NCI-H2107 treated with DMSO at 0.1 percent for 48 hours (cell line): ENCODE results near the gene FCHSD2.

Experiments used
- DNase-seq: peaks from one replicate; lab custom pipeline; 2025; ENCODE audit not compliant: unreplicated experiment; lab: John Stamatoyannopoulos, UW

The FCHSD2 gene

DNA sequence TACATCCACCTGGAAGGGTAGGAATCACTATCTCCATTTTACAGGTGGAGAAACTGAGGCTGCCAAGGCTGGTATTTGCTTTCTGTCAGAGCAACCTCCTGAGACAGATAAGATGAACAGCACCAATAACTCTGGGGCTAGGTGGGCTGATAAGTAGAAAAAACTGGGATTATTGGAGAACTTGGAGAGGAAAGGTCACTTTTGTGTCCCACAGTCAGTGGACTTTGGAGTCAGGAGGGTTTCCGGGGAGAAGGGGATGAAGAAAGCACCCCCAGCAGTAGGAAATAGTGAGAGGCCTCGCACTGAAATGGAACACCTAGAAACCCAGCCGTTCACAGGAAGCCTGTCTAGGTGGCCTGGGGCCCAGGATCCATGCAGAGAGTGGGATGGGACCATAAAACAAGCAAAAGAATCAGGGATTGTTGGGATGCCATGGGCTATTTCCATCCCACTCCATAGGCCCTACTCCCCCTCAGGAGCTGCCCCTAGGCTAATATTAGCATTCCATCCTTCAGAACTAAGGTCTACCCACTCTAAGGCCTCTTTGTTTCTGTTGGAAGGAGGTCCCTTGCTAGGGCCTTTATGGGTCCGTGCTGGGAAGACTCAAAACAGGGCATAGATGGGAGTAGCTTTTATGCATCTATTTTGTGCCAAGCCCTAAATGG is 31.0 kb upstream of the FCHSD2 start:
- no peak for DNase-seq

- no peak for DNase-seq
Observed at GRCh38 chr11:73171436-73172161, 29.5 kb upstream of the FCHSD2 start.

DNA sequence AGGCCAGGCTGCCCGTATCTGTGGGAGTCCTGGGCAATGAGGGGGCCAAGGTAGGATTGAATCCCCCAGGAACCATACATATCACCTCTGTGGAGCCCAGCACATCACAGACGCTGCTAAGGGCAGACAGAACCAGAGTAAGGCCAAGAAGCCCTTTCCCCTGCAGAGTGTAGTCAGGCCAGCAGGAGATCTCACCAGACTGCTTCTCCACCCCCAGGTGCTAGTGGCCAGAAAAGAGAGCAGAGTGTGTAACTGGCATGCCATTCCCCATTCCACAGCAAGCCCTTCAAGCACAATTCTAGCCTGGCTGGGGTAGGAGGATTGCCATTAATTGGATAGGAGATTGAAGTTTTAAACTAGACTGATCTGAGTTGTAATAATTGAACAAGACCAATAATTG is 28.0 kb upstream of the FCHSD2 start:
- no peak for DNase-seq

DNA sequence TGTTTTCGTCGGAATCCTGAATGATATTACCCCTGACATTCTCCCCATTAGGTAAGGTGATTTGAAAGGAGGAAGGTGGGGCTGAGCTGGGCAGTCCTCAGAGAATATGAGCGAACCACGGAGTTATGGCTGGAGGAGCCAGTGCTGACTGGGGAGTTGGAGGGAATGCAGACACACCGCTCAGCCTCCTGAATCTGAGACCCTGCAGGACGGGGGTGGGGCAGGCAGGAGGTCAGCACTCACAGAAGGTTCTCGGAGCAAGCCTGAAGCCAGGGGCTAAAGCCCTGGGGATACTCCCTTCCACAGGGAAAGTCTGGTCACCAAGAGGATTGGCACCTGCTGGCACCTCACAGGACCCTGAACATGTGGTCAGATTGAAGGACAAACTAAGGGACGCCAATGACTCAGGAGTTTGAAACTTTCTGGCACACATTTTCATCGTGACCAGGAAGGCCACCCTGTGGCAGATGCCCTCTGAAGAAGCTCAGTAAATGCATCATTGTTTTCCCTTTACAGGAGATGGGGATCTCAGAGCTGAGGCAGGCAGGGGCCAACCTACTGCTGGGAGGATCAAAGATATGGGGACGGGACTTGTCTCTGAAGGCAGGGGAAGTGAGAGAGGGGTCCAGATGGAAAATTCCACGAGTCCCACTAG is 26.9 kb upstream of the FCHSD2 start:
- no peak for DNase-seq

DNA sequence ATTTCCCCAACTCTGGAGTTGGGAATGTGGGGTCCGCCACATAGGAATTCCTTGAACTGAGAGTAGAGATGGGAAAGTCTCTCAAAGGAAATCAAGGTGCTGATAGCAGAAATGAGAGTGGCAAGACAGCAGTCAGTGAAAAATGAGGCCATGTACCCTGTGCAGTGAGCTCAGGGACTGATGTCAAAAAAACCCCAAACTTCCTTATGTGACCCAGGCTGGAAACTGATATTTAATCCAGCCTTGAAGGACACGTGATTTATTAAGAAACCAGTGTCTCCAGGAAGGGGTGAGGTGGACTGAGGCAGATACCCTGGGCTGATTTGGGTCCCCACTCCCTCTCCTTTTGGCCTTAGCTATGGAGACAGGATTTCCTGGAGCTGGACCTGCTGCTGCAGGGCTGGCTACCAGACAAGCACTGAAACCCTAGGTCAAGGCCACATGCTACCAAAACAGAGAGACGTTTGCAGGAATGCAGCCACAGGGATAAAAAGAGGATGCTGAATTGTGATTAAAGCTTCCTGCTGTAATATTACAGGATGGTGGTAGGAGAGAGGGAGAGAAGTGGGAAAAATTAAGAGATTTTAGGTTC is 25.3 kb upstream of the FCHSD2 start:
- no peak for DNase-seq

DNA sequence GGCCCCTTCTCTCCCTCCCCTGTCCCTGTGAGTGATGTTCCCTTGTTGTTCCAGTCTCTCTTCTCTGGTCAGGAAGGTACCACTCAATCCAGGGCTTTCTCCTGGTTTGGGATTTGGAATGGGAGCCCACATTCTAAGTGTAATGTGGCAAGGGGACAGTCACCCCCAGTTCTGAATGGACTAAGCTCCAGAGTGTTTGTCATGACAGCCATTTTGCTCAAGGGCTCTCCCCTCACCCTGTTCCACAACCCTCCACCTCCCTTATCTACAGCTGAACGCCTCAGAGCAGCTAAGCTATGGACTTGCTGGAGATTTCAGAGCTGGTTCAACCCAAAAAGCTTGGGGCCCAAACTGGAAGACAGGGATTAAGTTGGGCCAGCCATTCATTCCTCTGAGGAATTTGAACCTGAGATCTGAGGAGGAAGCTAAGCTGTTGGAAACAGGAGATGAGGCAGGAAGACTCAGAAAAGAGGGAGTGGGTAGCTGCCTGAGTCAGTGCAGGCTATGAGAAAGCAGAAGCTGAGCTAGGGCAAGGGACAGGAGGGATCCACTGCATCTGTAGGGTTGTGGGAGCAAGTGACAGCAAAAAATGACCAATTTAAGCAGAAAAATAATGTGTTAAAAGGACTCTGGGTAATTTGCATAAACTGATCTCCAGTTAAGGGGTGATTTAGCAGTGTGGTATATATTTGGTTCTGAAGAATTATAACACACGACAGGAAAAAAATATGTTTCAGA is 22.9 kb upstream of the FCHSD2 start:
- DNase-seq, result no peak

DNA sequence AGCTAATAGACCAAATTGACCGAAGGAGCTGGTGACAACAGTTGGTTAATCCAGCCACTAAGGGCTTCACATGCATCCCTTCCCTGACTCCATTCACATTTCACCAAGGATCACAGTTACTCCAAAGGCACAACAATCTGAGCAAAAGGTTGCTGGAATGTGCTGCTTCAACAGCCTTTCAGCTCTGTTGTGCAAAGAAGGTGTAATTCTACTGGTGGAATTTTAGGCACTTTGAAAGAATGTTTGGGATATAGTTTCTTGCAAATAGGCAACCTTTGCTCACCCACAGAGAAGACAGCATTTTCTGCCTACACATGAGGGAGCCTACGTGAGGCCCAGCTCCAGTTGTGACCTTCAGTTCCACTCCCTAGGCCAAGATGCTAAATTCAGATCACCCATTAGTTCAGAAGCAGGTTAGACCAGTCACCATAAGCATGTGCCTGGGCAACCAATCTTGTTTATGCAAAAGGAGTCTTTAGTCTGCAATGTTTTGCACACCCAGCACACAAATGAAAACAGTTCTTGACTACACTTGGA is 21.6 kb upstream of the FCHSD2 start:
- DNase-seq, result no peak

GRCh38 chr11:73162196-73162740 is 20.1 kb upstream of the FCHSD2 start:
- DNase-seq, result no peak

GRCh38 chr11:73160005-73160760 is 18.1 kb upstream of the FCHSD2 start:
- DNase-seq, result no peak

DNA sequence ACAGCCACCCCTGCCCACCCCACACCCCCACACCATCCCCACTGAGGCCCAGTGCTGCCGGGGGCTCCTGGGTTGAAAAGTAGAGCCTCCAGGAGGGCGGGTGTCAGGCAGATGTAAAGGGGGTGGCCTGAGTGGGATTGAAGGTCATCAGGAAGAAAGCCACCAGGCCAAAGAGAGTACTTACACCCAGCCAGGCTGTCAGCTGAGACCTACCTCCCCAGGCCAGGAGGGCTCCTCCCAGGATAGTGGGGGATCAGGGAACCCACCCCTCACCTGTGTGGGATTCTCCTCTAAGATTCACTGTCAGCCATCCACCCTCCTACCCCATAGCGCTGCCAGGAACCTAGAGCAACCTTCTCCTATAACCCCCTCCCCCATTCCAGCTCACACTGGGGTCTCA is 17.2 kb upstream of the FCHSD2 start:
- no peak for DNase-seq

GRCh38 chr11:73158356-73159051 is 16.4 kb upstream of the FCHSD2 start:
- DNase-seq, result no peak

- DNase-seq, result no peak
Observed at GRCh38 chr11:73157101-73158010, 15.2 kb upstream of the FCHSD2 start.

- no peak for DNase-seq
Observed at GRCh38 chr11:73156686-73157085, 14.6 kb upstream of the FCHSD2 start.

DNA sequence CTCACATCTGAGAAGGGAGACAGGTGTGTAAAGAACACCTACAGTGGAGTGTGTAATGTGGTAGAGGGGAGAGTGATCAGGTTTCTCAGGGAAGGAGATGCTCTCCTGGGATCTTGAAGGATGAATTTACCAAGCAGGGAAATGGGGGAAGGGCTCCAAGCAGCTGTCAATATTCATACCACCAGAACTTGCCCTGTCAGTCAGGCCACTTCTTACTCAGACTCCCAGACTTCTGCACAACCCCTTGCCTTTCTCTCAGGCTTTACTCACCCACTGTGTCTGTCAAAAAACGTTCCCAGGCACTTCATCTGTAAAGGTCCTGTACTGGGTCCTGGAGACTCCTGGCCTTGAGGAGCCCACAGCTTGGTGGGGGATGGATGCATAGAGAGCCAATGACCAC is 14.0 kb upstream of the FCHSD2 start:
- DNase-seq, result no peak

DNA sequence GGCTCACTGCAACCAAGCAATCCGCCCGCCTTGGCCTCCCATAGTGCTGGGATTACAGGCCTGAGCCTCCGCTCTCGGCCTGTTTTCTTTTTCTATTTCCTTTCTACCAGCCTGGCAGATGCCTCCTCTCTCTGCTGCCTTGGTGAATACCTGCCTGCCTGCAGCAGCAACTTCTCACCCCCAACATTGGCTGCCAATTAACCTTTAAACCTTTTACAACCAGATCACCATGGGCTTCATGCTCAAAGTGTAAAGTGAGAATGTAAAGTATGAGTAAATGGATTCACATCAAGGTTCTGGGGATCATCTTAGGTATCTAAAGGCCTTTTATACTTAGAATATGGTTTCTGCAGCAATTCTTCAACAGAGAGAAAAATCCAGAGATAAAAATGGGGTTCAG is 13.0 kb upstream of the FCHSD2 start:
- DNase-seq, result no peak

GRCh38 chr11:73154178-73154577 is 12.1 kb upstream of the FCHSD2 start:
- DNase-seq, result no peak

DNA sequence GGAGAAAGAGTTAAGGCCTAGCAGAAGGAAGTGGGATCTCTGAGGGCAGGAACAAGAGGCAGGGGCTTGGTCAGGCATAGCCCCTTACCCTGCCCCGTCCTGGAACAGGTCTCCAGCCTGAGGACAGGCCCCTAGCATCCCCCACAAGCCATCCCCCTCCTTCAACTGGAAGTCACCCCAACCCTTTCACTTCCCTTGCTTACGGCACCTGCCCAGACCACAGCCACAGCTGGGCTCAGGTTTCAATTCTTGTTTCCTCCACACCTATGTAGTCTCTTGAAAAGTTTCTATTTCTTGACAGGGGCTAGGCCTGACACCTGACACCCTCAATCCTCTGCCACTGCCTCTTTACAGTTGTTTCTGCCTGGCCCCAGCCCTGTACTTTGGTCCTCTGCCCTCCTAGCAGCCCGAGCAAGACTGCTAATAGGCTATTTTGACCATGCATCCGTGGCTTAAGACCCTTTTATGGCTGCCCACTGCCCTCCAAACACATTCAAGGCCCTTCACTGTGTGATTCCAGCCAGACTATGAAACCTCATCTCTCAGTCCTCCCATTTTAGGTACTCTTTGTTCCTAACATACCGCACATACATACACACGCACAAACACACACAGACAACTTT is 10.9 kb upstream of the FCHSD2 start:
- DNase-seq, result peak; percentile 88
